ENCODE data around the gene CPNE4.

CPNE4 gene

GRCh38 chr3:131735544-131735943 lies 299.3 kb downstream of the CPNE4 start:
- TF ChIP-seq CTCF (IDR thresholded peaks at IDR 0.05; ENCODE audit: low read depth, low read length) = no peak
- DNase-seq = no peak
- H3K36me3 ChIP-seq = no peaks in the 10 kb centered on the region
- no peak overlapping the region for H3K4me3 ChIP-seq (ENCODE audit: low read depth, low read length)
- H3K9me3 ChIP-seq (ENCODE audit: severe bottlenecking) = no peaks in the 10 kb centered on the region
- no peaks in the 10 kb centered on the region for H3K27me3 ChIP-seq (ENCODE audit: insufficient read depth, low read depth, severe bottlenecking)
- no peak overlapping the region for H3K27ac ChIP-seq

GRCh38 chr3:131735116-131735515 lies 299.7 kb downstream of the CPNE4 start:
- DNase-seq = no peak
- Histone ChIP-seq H3K4me3 (ENCODE audit: low read depth, low read length) (no peak overlapping the region), H3K27me3 (ENCODE audit: insufficient read depth, low read depth, severe bottlenecking) (no peaks in the 10 kb centered on the region), H3K9me3 (ENCODE audit: severe bottlenecking) (no peaks in the 10 kb centered on the region), H3K27ac (no peak overlapping the region), H3K36me3 (no peaks in the 10 kb centered on the region)
- TF ChIP-seq CTCF (IDR thresholded peaks at IDR 0.05; ENCODE audit: low read depth, low read length) = no peak

GRCh38 chr3:131733086-131733841 lies 301.6 kb downstream of the CPNE4 start:
- DNase-seq = no peak
- H3K4me3 ChIP-seq (ENCODE audit: low read depth, low read length) = no peak overlapping the region
- TF ChIP-seq CTCF (IDR thresholded peaks at IDR 0.05; ENCODE audit: low read depth, low read length) = no peak

GRCh38 chr3:131731709-131732108 lies 303.1 kb downstream of the CPNE4 start:
- no peaks in the 10 kb centered on the region for H3K27me3 ChIP-seq (ENCODE audit: insufficient read depth, low read depth, severe bottlenecking)
- no peaks in the 10 kb centered on the region for H3K36me3 ChIP-seq
- H3K9me3 ChIP-seq (ENCODE audit: severe bottlenecking) = no peaks in the 10 kb centered on the region
- TF ChIP-seq CTCF (IDR thresholded peaks at IDR 0.05; ENCODE audit: low read depth, low read length) = no peak
- no peak overlapping the region for H3K4me3 ChIP-seq (ENCODE audit: low read depth, low read length)
- H3K27ac ChIP-seq = no peak overlapping the region
- no peak for DNase-seq

More at GRCh38 chr3:131733086-131733841, 301.6 kb downstream of the CPNE4 start:
- Histone ChIP-seq H3K27ac (no peak overlapping the region), H3K9me3 (ENCODE audit: severe bottlenecking) (no peaks in the 10 kb centered on the region), H3K36me3 (no peaks in the 10 kb centered on the region), H3K27me3 (ENCODE audit: insufficient read depth, low read depth, severe bottlenecking) (no peaks in the 10 kb centered on the region)

GRCh38 chr3:131730581-131730980 lies 304.2 kb downstream of the CPNE4 start:
- TF ChIP-seq CTCF (IDR thresholded peaks at IDR 0.05; ENCODE audit: low read depth, low read length) = no peak
- no peak overlapping the region for H3K4me3 ChIP-seq (ENCODE audit: low read depth, low read length)
- DNase-seq = no peak

GRCh38 chr3:131729643-131730017 lies 305.2 kb downstream of the CPNE4 start:
- DNase-seq = no peak
- no peak for TF ChIP-seq CTCF (IDR thresholded peaks at IDR 0.05; ENCODE audit: low read depth, low read length)
- Histone ChIP-seq H3K9me3 (ENCODE audit: severe bottlenecking) (no peaks in the 10 kb centered on the region), H3K4me3 (ENCODE audit: low read depth, low read length) (no peak overlapping the region), H3K27ac (no peak overlapping the region), H3K36me3 (no peaks in the 10 kb centered on the region), H3K27me3 (ENCODE audit: insufficient read depth, low read depth, severe bottlenecking) (no peaks in the 10 kb centered on the region)

More at GRCh38 chr3:131730581-131730980, 304.2 kb downstream of the CPNE4 start:
- Histone ChIP-seq H3K27ac (no peak overlapping the region), H3K36me3 (no peaks in the 10 kb centered on the region), H3K9me3 (ENCODE audit: severe bottlenecking) (no peaks in the 10 kb centered on the region), H3K27me3 (ENCODE audit: insufficient read depth, low read depth, severe bottlenecking) (no peaks in the 10 kb centered on the region)

Measured in WERI-Rb-1 (cell line).